Measurements from ENCODE around the gene ACSM3. TPM values are rescaled to one million over a fixed set of nuclear protein-coding genes. Genes with fewer than 3 reads are reported as not detected.

ACSM3 gene
- total and polyA plus RNA-seq, 2 experiments from 2014 or later: 5.7 to 8.7 TPM

GRCh38 chr16:20830372-20830771 is 66.6 kb downstream of the ACSM3 start:
- Histone ChIP-seq H3K27me3 (ENCODE audit: insufficient read depth) (no peaks in the 10 kb centered on the region), H3F3A (replicated peaks; ENCODE audit: low read depth) (no peaks in the 10 kb centered on the region), H3K9me2 (ENCODE audit: insufficient read depth) (no peaks in the 10 kb centered on the region), H3K4me1 (ENCODE audit: insufficient read depth) (no peaks in the 10 kb centered on the region), H3K4me2 (no peak overlapping the region), H3K4me3 (no peak overlapping the region), H3K36me3 (ENCODE audit: insufficient read depth) (peaks cover 4% of the 10 kb centered on the region; the same call in 1 of the 2 replicates), H3K79me2 (replicated peaks; ENCODE audit: insufficient read depth) (no peaks in the 10 kb centered on the region), H2AFZ (no peak overlapping the region), H3K27ac (ENCODE audit: low read depth) (no peak overlapping the region), H4K20me1 (replicated peaks; ENCODE audit: insufficient read depth) (no peaks in the 10 kb centered on the region)
- H3K27me3 Mint-ChIP-seq (ENCODE audit: insufficient read depth, low read depth, poor library complexity): peaks cover 2% of the 10 kb centered on the region
- H3K27ac Mint-ChIP-seq: no peak overlapping the region
- peaks cover 17% of the 10 kb centered on the region; the same call in 2 of the 3 replicates for H3K36me3 Mint-ChIP-seq (ENCODE audit: low read depth)
- ATAC-seq (no peak), DNase-seq (ENCODE audit: low spot score) (no peak)
- no peak overlapping the region for H3K4me3 Mint-ChIP-seq
- no peaks in the 10 kb centered on the region for H3K4me1 Mint-ChIP-seq
- no peaks in the 10 kb centered on the region for H3K9me3 Mint-ChIP-seq
- TF ChIP-seq NANOG (IDR thresholded peaks at IDR 0.05; ENCODE audit: borderline replicate concordance) (no peak), EZH2phosphoT487 (IDR thresholded peaks at IDR 0.05; ENCODE audit: unreplicated experiment) (no peak), JUNB (IDR thresholded peaks at IDR 0.05; ENCODE audit: unreplicated experiment) (no peak), ZNF462 (CRISPR knock-in tag; IDR thresholded peaks at IDR 0.05) (no peak), ETS1 (IDR thresholded peaks at IDR 0.05) (no peak), EZH2 (IDR thresholded peaks at IDR 0.05; ENCODE audit: low read depth, unreplicated experiment) (no peak), STAT1 (IDR thresholded peaks at IDR 0.05; ENCODE audit: unreplicated experiment) (no peak), CREB1 (CRISPR knock-in tag; IDR thresholded peaks at IDR 0.05; ENCODE audit: low read depth) (no peak)
